ENCODE measurements around the gene CSHL1.

DNA sequence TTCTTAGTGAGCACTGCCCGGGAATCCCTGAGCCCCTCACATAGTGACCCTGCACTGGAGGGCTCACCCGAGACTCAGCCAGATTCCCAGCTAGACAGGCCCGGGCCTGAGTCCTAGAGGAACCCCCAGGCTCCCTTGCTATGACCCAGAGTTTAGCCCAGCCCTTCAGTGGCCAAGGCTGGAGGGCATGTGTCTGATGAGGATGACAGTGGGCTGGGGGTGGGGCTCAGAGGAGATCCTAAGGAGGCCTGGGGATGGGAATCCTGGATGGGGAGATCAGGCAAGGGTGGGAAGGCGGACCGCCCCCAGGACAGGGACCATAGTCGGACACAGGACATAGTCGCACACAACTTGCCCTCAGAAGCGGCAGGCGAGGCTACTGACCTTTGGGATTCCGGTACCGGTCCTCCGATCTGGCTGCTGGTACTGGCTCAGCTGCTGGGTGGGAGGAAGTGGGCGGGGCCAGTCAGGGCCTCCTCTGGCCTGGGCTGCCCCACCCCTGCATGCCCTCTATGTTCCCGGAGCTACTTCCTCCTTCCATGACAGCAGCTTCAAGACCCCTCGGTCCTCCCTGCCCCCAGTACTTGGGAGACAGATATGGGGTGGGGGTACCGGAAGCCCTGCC, 20.0 kb upstream of the CSHL1 start:
- TF ChIP-seq, protein P1, sequence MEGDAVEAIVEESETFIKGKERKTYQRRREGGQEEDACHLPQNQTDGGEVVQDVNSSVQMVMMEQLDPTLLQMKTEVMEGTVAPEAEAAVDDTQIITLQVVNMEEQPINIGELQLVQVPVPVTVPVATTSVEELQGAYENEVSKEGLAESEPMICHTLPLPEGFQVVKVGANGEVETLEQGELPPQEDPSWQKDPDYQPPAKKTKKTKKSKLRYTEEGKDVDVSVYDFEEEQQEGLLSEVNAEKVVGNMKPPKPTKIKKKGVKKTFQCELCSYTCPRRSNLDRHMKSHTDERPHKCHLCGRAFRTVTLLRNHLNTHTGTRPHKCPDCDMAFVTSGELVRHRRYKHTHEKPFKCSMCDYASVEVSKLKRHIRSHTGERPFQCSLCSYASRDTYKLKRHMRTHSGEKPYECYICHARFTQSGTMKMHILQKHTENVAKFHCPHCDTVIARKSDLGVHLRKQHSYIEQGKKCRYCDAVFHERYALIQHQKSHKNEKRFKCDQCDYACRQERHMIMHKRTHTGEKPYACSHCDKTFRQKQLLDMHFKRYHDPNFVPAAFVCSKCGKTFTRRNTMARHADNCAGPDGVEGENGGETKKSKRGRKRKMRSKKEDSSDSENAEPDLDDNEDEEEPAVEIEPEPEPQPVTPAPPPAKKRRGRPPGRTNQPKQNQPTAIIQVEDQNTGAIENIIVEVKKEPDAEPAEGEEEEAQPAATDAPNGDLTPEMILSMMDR (IDR thresholded peaks at IDR 0.05) = no peak
- TF ChIP-seq POLR2A (IDR thresholded peaks at IDR 0.05) = no peak
